Activated naive CD4-positive, alpha-beta T cell treated with anti-CD3 and anti-CD28 coated beads, Interleukin-2, amount 10 ng/mL, durations not matched to agents 7 days and 5 days (primary cell): ENCODE data around the gene FIGNL2.
"Not testable (repeated sequence)": the region's sequence is repeated elsewhere in the genome, so short reads cannot be mapped to it uniquely, and the experiment has no call there.

Experiments used
- CTCF ChIA-PET: fragments of 350-600 bp; sonication (Branson Sonifier 250); formaldehyde crosslinking; loops from one replicate; lab custom pipeline; 2021; ENCODE audit warnings: antibody characterized with exemption; lab: Charles Lee
- DNase-seq: peaks from one replicate; pipeline ENCODE4 v3.0.0-alpha.2; 2020
- H3K27ac Mint-ChIP-seq: one replicate; pipeline ENCODE4 v1.8.0; 2021; ENCODE audit warnings: mild to moderate bottlenecking, moderate library complexity, mixed read lengths
- H3K27me3 Mint-ChIP-seq: one replicate; pipeline ENCODE4 v1.8.0; 2021; ENCODE audit warnings: mild to moderate bottlenecking, mixed read lengths
- H3K36me3 Mint-ChIP-seq: one replicate; pipeline ENCODE4 v1.8.0; 2021; ENCODE audit warnings: mixed read lengths
- H3K4me1 Mint-ChIP-seq: one replicate; pipeline ENCODE4 v1.8.0; 2021; ENCODE audit warnings: mixed read lengths
- H3K4me3 Mint-ChIP-seq: one replicate; pipeline ENCODE4 v1.8.0; 2021; ENCODE audit warnings: mild to moderate bottlenecking, moderate library complexity, mixed read lengths
- H3K9me3 Mint-ChIP-seq: one replicate; pipeline ENCODE4 v1.8.0; 2021; ENCODE audit warnings: mixed read lengths

FIGNL2 gene

GRCh38 chr12:51840966-51841365, 7.6 kb downstream of the FIGNL2 start:
- CTCF ChIA-PET: interaction anchor here (0.9 kb wide), 1 partner anchor 82 kb away, joined by 3 read pairs; no protein-coding TSS in a partner anchor
- Mint-ChIP-seq H3K27ac (no peak overlapping the region), H3K4me1 (peaks cover under 1% of the 10 kb centered on the region), H3K27me3 (peaks cover 92% of the 10 kb centered on the region), H3K36me3 (no peaks in the 10 kb centered on the region), H3K4me3 (no peak overlapping the region), H3K9me3 (no peaks in the 10 kb centered on the region)
- DNase-seq: no peak

- CTCF ChIA-PET: interaction anchor here (0.6 kb wide), 1 partner anchor 40 kb away, joined by 3 read pairs; no protein-coding TSS in a partner anchor
- H3K36me3 Mint-ChIP-seq: no peaks in the 10 kb centered on the region
Observed at GRCh38 chr12:51839310-51839947, 9.1 kb downstream of the FIGNL2 start.

GRCh38 chr12:51838762-51839161, 9.8 kb downstream of the FIGNL2 start:
- H3K4me3 Mint-ChIP-seq: no peak overlapping the region
- no peaks in the 10 kb centered on the region for H3K36me3 Mint-ChIP-seq
- CTCF ChIA-PET: no interaction called here
- H3K27me3 Mint-ChIP-seq: peaks cover 92% of the 10 kb centered on the region
- peaks cover 3% of the 10 kb centered on the region for H3K4me1 Mint-ChIP-seq
- no peak for DNase-seq
- no peaks in the 10 kb centered on the region for H3K9me3 Mint-ChIP-seq
- no peak overlapping the region for H3K27ac Mint-ChIP-seq

More at GRCh38 chr12:51839310-51839947, 9.1 kb downstream of the FIGNL2 start:
- Mint-ChIP-seq H3K4me1 (no peaks in the 10 kb centered on the region), H3K4me3 (no peak overlapping the region), H3K9me3 (no peaks in the 10 kb centered on the region), H3K27me3 (peaks cover 92% of the 10 kb centered on the region), H3K27ac (no peak overlapping the region)
- DNase-seq: no peak

GRCh38 chr12:51838036-51838435, 10.5 kb downstream of the FIGNL2 start:
- H3K36me3 Mint-ChIP-seq: no peaks in the 10 kb centered on the region
- H3K4me1 Mint-ChIP-seq: peaks cover 10% of the 10 kb centered on the region
- no peaks in the 10 kb centered on the region for H3K9me3 Mint-ChIP-seq
- H3K27ac Mint-ChIP-seq: no peak overlapping the region
- H3K4me3 Mint-ChIP-seq: no peak overlapping the region
- no peak for DNase-seq
- CTCF ChIA-PET: no interaction called here
- H3K27me3 Mint-ChIP-seq: peaks cover 92% of the 10 kb centered on the region

GRCh38 chr12:51837286-51837685, 11.2 kb downstream of the FIGNL2 start:
- no peaks in the 10 kb centered on the region for H3K9me3 Mint-ChIP-seq
- DNase-seq: no peak
- H3K36me3 Mint-ChIP-seq: no peaks in the 10 kb centered on the region
- no peak overlapping the region for H3K27ac Mint-ChIP-seq
- CTCF ChIA-PET: interaction anchor here (0.9 kb wide), 1 partner anchor 38 kb away, joined by 3 read pairs; no protein-coding TSS in a partner anchor
- peaks cover 18% of the 10 kb centered on the region for H3K4me1 Mint-ChIP-seq
- no peak overlapping the region for H3K4me3 Mint-ChIP-seq
- peaks cover 92% of the 10 kb centered on the region for H3K27me3 Mint-ChIP-seq

GRCh38 chr12:51836827-51837173, 11.7 kb downstream of the FIGNL2 start:
- no peaks in the 10 kb centered on the region for H3K36me3 Mint-ChIP-seq
- no peak overlapping the region for H3K27ac Mint-ChIP-seq
- H3K4me1 Mint-ChIP-seq: peaks cover 20% of the 10 kb centered on the region
- CTCF ChIA-PET: interaction anchor here (0.9 kb wide), 1 partner anchor 39 kb away, joined by 3 read pairs; no protein-coding TSS in a partner anchor
- H3K9me3 Mint-ChIP-seq: no peaks in the 10 kb centered on the region
- H3K4me3 Mint-ChIP-seq: no peak overlapping the region
- H3K27me3 Mint-ChIP-seq: peaks cover 92% of the 10 kb centered on the region
- DNase-seq: no peak

- H3K27ac Mint-ChIP-seq: no peak overlapping the region
- H3K4me3 Mint-ChIP-seq: no peak overlapping the region
- H3K36me3 Mint-ChIP-seq: no peaks in the 10 kb centered on the region
- CTCF ChIA-PET: interaction anchor here (0.9 kb wide), 1 partner anchor 39 kb away, joined by 3 read pairs; no protein-coding TSS in a partner anchor
- no peaks in the 10 kb centered on the region for H3K9me3 Mint-ChIP-seq
- no peak for DNase-seq
- peaks cover 92% of the 10 kb centered on the region for H3K27me3 Mint-ChIP-seq
- H3K4me1 Mint-ChIP-seq: peaks cover 20% of the 10 kb centered on the region
Observed at GRCh38 chr12:51836041-51836826, 12.3 kb downstream of the FIGNL2 start.

- Mint-ChIP-seq H3K36me3 (no peaks in the 10 kb centered on the region), H3K4me1 (peaks cover 20% of the 10 kb centered on the region), H3K27ac (no peak overlapping the region), H3K9me3 (no peaks in the 10 kb centered on the region), H3K4me3 (no peak overlapping the region), H3K27me3 (peaks cover 93% of the 10 kb centered on the region)
- CTCF ChIA-PET: no interaction called here
- no peak for DNase-seq
Observed at GRCh38 chr12:51834411-51834810, 14.1 kb downstream of the FIGNL2 start.

GRCh38 chr12:51833448-51834227, 14.9 kb downstream of the FIGNL2 start:
- no peaks in the 10 kb centered on the region for H3K36me3 Mint-ChIP-seq
- DNase-seq: no peak
- H3K27me3 Mint-ChIP-seq: peaks cover 93% of the 10 kb centered on the region
- no peaks in the 10 kb centered on the region for H3K9me3 Mint-ChIP-seq
- no peak overlapping the region for H3K4me3 Mint-ChIP-seq
- no peak overlapping the region for H3K27ac Mint-ChIP-seq
- CTCF ChIA-PET: no interaction called here
- peaks cover 22% of the 10 kb centered on the region for H3K4me1 Mint-ChIP-seq

GRCh38 chr12:51832354-51833107, 16.0 kb downstream of the FIGNL2 start:
- H3K36me3 Mint-ChIP-seq: no peaks in the 10 kb centered on the region
- CTCF ChIA-PET: interaction anchor here (1.1 to 1.8 kb wide), 4 partner anchors 8 to 412 kb away, joined by 3 to 12 read pairs (median 6); a partner anchor contains a TSS

GRCh38 chr12:51831817-51832216, 16.7 kb downstream of the FIGNL2 start:
- Mint-ChIP-seq H3K4me1 (peaks cover 40% of the 10 kb centered on the region), H3K27me3 (peaks cover 81% of the 10 kb centered on the region)
- CTCF ChIA-PET: interaction anchor here (1.1 to 1.8 kb wide), 4 partner anchors 8 to 411 kb away, joined by 3 to 12 read pairs (median 6); a partner anchor contains a TSS
- H3K4me3 Mint-ChIP-seq, DNase-seq, H3K9me3 Mint-ChIP-seq, H3K27ac Mint-ChIP-seq, H3K36me3 Mint-ChIP-seq: not testable (repeated sequence)

More at GRCh38 chr12:51832354-51833107, 16.0 kb downstream of the FIGNL2 start:
- peak; percentile 35 for DNase-seq
- H3K27me3 Mint-ChIP-seq: peaks cover 88% of the 10 kb centered on the region
- peaks cover 33% of the 10 kb centered on the region for H3K4me1 Mint-ChIP-seq
- H3K9me3 Mint-ChIP-seq: no peaks in the 10 kb centered on the region
- no peak overlapping the region for H3K4me3 Mint-ChIP-seq
- H3K27ac Mint-ChIP-seq: no peak overlapping the region

- Mint-ChIP-seq H3K36me3 (no peaks in the 10 kb centered on the region), H3K9me3 (no peaks in the 10 kb centered on the region), H3K4me1 (peaks cover 44% of the 10 kb centered on the region), H3K4me3 (no peak overlapping the region), H3K27ac (no peak overlapping the region), H3K27me3 (peaks cover 69% of the 10 kb centered on the region)
- DNase-seq: no peak
- CTCF ChIA-PET: interaction anchor here (0.7 to 0.8 kb wide), 2 partner anchors 195 to 431 kb away, joined by 3 read pairs; no protein-coding TSS in a partner anchor
Observed at GRCh38 chr12:51829641-51830040, 18.9 kb downstream of the FIGNL2 start.

GRCh38 chr12:51829011-51829481, 19.5 kb downstream of the FIGNL2 start:
- no peak overlapping the region for H3K27ac Mint-ChIP-seq
- CTCF ChIA-PET: interaction anchor here (0.7 to 0.9 kb wide), 3 partner anchors 196 to 430 kb away, joined by 3 to 4 read pairs (median 3); no protein-coding TSS in a partner anchor
- DNase-seq: no peak
- H3K27me3 Mint-ChIP-seq: peaks cover 69% of the 10 kb centered on the region
- no peak overlapping the region for H3K4me3 Mint-ChIP-seq
- no peaks in the 10 kb centered on the region for H3K9me3 Mint-ChIP-seq
- peaks cover 44% of the 10 kb centered on the region for H3K4me1 Mint-ChIP-seq
- no peaks in the 10 kb centered on the region for H3K36me3 Mint-ChIP-seq
